ENCODE results near the gene PHF3.

GRCh38 chr6:63600136-63600535 is 35.5 kb upstream of the PHF3 start:
- no peak for TF ChIP-seq EZH2phosphoT487 (IDR thresholded peaks at IDR 0.05; ENCODE audit: borderline replicate concordance, low read depth, low read length)
- no peak for TF ChIP-seq CTCF (conservative IDR thresholded peaks at IDR 0.05; ENCODE audit: low read length)

Measured in OCI-LY7 (cell line).